Adipocyte (in vitro differentiated cells): ENCODE data around the gene RCC2.

Source experiments
- DNase-seq: peaks from one replicate; pipeline ENCODE4 v3.0.0-alpha.2; 2015; ENCODE audit warnings: low read depth
- H3K27me3 ChIP-seq: replicated peaks from 2 replicates; pipeline ENCODE4 v1.7.0; 2013; ENCODE audit warnings: mild to moderate bottlenecking, low read length, moderate library complexity; ENCODE audit not compliant: control insufficient read depth, insufficient read depth
- H3K36me3 ChIP-seq: 2 replicates; pipeline ENCODE4 v1.7.0; 2013; ENCODE audit warnings: low read length, mild to moderate bottlenecking, moderate library complexity; ENCODE audit not compliant: control insufficient read depth, insufficient read depth, severe bottlenecking
- H3K4me1 ChIP-seq: 2 replicates; pipeline ENCODE4 v1.7.0; 2013; ENCODE audit warnings: mild to moderate bottlenecking, low read length, moderate library complexity; ENCODE audit not compliant: control insufficient read depth, insufficient read depth
- H3K4me3 ChIP-seq: 2 replicates; pipeline ENCODE4 v1.7.0; 2013; ENCODE audit warnings: mild to moderate bottlenecking, low read length, moderate library complexity
- H3K9ac ChIP-seq: 2 replicates; pipeline ENCODE4 v1.7.0; 2013; ENCODE audit warnings: mild to moderate bottlenecking, low read length, moderate library complexity
- H3K9me3 ChIP-seq: 2 replicates; pipeline ENCODE4 v1.7.0; 2013; ENCODE audit warnings: mild to moderate bottlenecking, low read length, moderate library complexity; ENCODE audit not compliant: control insufficient read depth

The RCC2 gene

DNA sequence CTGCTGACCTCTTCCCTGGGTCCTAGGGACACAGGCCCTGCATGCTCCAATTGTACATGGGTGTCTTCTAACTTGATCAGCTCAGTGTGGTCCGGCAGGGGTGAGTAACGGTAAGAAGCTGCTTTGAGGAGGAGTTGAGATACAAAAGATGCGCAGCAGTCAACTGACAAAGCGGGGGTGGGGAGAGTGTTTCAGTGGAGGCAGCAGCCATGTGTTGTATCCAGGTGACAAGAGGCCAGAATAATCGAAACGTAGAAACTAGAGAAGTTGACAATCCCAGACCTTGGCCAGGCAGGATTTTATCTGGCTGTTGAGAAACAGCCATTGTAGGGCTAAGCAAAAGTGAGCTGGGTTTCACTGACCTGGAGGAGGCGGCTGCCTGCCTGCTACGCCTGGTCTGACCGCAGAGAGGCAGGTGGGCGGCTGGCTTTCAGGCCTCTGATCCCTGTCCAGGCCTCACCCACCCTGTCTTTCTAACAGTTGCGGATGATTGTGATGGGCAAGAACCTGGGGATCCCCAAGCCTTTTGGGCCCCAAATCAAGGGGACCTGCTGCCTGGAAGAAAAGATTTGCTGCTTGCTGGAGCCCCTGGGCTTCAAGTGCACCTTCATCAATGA lies 38.6 kb downstream of the RCC2 start:
- Histone ChIP-seq H3K27me3 (peaks cover 19% of the 10 kb centered on the region), H3K4me1 (no peaks in the 10 kb centered on the region), H3K36me3 (no peaks in the 10 kb centered on the region), H3K4me3 (no peak overlapping the region), H3K9me3 (no peaks in the 10 kb centered on the region), H3K9ac (no peak overlapping the region)
- DNase-seq: no peak

DNA sequence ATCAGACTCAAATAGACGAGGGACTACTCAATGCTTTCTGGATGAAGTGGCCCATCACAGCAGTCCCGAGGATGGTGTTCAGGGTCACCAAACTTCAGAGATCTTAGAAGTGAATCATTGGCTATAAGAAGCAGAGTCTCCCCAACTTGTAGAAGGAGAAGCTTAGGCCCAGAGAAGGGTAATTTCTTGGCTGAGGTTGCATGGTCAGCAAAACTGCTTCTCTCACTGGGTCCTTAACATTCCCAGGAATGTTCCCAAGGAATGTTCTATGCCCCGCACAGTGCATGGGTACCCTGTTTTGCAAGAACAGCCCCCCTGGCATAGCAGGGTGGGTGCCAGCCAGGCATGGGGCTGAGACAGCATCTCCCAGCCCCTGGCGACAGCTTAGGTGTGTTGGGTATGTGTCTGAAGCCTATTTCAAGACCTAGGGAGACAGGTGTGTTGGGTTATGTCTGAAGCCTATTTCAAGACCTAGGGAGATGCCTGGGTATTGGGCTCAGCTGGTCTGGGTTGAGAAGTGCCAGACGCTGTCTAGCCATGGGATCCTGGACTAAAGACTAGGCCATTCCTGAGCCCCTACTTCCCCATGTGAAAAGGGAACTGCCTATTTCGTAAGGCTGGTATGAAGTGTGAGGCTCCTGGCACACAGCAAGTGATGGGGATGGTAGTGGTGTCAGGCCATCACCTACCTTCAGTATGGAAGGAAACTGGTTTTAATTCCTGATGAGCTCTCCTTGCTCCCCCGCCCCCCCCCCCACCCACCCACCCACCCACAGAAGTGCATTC lies 41.4 kb downstream of the RCC2 start:
- Histone ChIP-seq H3K36me3 (no peaks in the 10 kb centered on the region), H3K4me3 (no peak overlapping the region), H3K4me1 (no peaks in the 10 kb centered on the region), H3K27me3 (peaks cover 33% of the 10 kb centered on the region), H3K9ac (no peak overlapping the region), H3K9me3 (no peaks in the 10 kb centered on the region)
- DNase-seq: no peak

DNA sequence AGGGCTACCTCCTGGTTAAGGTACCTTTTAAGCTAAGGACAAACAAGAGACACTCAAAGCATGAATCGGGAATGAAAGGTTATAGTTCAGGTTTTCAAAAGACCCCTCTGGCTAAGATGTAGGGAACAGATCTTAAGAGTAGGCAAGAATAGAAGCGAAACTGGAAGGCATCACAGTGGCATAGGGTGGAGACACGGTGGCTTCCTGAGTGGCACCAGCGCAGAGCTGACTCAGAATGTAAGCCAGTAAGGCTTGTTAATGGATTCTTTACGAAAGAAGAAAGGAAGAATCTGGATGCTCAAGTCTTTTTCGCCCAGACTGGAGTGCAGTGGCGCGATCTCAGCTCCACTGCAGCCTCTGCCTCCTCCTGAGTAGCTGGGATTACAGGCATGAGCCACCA lies 46.2 kb downstream of the RCC2 start:
- Histone ChIP-seq H3K9ac (no peak overlapping the region), H3K4me3 (no peak overlapping the region), H3K4me1 (peaks cover 6% of the 10 kb centered on the region), H3K9me3 (no peaks in the 10 kb centered on the region), H3K36me3 (no peaks in the 10 kb centered on the region), H3K27me3 (peaks cover 61% of the 10 kb centered on the region)
- no peak for DNase-seq

DNA sequence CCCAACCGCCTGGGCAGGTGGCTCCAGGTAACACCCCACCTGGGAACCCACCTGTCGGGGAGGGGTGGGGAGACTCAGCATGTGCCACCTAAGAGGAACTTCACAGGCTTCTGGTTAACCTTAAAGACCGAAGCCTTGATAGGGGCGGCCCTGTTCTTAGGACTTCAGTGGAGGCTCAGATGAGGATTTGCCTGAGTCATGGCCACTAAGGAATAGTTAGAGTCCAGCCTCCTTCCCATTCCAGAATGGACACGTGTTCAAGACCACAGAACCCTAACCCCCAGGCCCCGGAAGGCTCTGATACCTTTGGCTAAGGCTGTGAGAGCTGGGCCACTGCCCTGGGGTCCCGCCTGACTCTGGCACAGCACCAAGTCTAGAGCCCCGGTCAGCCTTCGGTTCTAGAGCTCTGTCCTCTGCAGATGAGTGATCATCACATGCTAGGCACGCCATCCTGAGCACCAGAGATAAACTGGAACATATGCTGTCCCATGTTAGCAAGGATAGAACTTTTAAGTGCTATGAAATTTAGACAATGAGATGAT lies 47.2 kb downstream of the RCC2 start:
- H3K4me3 ChIP-seq: no peak overlapping the region
- H3K9me3 ChIP-seq: no peaks in the 10 kb centered on the region
- H3K9ac ChIP-seq: no peak overlapping the region
- no peaks in the 10 kb centered on the region for H3K36me3 ChIP-seq
- DNase-seq: no peak
- peaks cover 6% of the 10 kb centered on the region for H3K4me1 ChIP-seq
- H3K27me3 ChIP-seq: peaks cover 56% of the 10 kb centered on the region

DNA sequence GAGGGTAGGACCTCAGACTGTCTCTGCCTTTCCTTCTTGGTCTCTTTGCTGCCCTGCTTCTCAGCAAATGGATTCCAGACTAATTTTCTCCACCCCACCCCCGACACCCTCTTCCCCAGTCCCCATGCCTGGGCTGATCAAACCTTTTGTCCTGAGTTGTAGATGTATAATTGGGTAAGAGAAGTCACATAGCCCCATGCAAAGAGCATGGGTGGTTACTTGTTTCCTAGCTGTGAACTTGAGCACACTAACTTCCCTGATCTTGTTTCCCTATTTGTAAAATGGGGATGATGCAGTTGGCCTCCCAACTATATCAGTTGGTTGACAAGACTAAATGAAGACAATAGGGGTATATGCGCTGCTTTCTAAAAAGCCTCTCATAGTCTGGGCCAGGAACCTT lies 58.3 kb downstream of the RCC2 start:
- Histone ChIP-seq H3K4me1 (no peaks in the 10 kb centered on the region), H3K4me3 (no peak overlapping the region), H3K9ac (no peak overlapping the region), H3K9me3 (peaks cover 2% of the 10 kb centered on the region), H3K36me3 (no peaks in the 10 kb centered on the region), H3K27me3 (peaks cover 53% of the 10 kb centered on the region)
- DNase-seq: no peak

DNA sequence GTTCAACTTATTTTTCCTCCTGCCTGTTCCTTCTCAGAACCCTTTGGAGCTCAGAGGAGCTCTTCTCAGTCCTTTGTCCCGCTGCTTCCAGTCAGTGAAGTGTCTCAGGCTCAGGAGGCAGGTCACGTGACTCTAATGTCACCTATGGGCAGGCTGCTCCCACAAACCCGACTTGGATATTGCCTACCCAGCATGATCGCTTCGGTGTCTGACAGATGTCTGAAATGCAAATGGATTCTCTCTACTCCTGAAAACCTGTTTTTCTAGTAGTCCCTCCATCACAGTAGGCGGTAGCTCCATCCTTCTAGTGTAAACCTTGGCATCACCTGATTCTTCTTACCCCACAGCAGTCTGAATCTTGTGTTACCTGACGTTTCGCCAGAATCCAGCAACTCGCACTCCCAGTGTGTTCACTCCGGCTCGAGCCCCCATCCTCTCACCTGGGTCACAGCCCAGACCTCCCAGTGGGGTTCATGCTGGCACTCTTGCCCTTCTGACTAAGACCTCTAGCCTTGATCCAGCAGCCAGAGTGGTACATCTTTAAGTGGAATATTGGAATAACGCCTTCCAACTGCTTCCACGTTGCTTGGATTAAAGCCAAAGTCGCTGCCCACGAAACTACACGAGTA lies 62.0 kb downstream of the RCC2 start:
- no peak for DNase-seq
- H3K4me3 ChIP-seq: no peak overlapping the region

DNA sequence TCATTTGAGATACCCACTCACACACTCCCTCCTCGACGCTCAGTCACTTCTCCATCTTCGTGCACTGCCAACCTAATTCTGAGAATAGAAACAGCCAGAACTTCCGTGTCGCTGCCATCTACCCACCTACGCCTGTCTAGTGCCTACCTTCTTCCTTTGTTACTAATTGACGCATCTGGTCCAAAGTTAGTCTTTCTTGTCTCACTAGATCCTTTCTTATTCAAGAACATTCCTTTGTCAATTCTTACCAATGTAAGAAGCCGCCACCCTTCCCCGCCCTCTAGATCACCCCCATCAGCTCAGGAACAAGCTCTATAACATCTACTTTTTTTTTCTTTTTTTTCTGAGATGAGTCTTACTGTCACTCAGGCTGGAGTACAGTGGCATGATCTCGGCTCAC lies 63.8 kb downstream of the RCC2 start:
- Histone ChIP-seq H3K9me3 (no peaks in the 10 kb centered on the region), H3K4me3 (no peak overlapping the region), H3K36me3 (no peaks in the 10 kb centered on the region), H3K9ac (no peak overlapping the region), H3K4me1 (no peaks in the 10 kb centered on the region), H3K27me3 (peaks cover 47% of the 10 kb centered on the region)
- no peak for DNase-seq

More for the DNA sequence above, 62.0 kb downstream of the RCC2 start:
- Histone ChIP-seq H3K9me3 (peaks cover 2% of the 10 kb centered on the region), H3K27me3 (peaks cover 37% of the 10 kb centered on the region), H3K36me3 (no peaks in the 10 kb centered on the region), H3K9ac (no peak overlapping the region), H3K4me1 (no peaks in the 10 kb centered on the region)

DNA sequence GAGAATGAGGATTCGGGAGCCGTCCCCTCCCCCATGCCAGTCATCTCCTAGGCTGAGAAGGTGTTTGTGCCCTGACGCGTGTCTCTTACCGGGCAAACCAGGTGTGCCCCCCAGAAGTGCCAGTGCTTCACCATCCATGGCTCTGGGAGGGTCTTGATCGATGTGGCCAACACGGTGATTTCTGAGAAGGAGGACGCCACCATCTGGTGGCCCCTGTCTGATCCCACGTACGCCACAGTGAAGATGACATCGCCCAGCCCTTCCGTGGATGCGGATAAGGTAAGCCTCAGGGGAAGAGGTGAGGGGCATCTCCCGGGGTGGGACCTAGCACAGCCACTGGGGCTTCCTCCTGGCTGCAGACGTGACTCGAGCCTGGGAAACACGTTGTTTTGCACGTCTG lies 66.5 kb downstream of the RCC2 start:
- DNase-seq: no peak
- no peaks in the 10 kb centered on the region for H3K4me1 ChIP-seq
- no peaks in the 10 kb centered on the region for H3K36me3 ChIP-seq
- H3K27me3 ChIP-seq: peaks cover 50% of the 10 kb centered on the region
- H3K9ac ChIP-seq: no peak overlapping the region
- H3K4me3 ChIP-seq: no peak overlapping the region
- no peaks in the 10 kb centered on the region for H3K9me3 ChIP-seq

DNA sequence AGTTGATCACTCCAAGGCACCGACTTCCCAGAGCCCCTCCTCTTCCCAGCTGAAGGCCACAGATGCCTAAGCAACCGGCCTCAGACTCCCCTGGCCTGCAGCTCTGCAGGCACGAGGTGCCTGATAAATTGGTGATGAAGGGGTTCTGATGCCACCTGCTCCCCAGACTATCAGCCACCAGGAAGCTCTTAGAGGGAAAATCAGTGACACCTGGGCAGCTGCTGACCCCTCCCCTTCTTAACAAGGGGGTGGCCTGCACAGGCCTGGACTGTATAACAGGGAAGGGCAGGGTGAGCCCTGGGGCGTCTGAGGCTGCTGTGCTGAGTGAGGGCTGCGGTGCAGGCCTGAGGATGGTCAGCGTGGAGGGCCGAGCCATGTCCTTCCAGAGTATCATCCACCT lies 67.6 kb downstream of the RCC2 start, which contains the start of gene PADI6:
Gene PADI6, plus strand, starts transcription at position 301 of the 400 bp plus-strand sequence. Its CDS starts 50 bp downstream, at position 351.
- H3K36me3 ChIP-seq: no peaks in the 10 kb centered on the region
- H3K4me3 ChIP-seq: no peak within 1 kb of the TSS
- H3K4me1 ChIP-seq: no peaks in the 10 kb centered on the region
- H3K9me3 ChIP-seq: no peaks in the 10 kb centered on the region
- H3K27me3 ChIP-seq: peaks cover 53% of the 10 kb centered on the region
- H3K9ac ChIP-seq: no peak within 1 kb of the TSS
- DNase-seq: no peak

DNA sequence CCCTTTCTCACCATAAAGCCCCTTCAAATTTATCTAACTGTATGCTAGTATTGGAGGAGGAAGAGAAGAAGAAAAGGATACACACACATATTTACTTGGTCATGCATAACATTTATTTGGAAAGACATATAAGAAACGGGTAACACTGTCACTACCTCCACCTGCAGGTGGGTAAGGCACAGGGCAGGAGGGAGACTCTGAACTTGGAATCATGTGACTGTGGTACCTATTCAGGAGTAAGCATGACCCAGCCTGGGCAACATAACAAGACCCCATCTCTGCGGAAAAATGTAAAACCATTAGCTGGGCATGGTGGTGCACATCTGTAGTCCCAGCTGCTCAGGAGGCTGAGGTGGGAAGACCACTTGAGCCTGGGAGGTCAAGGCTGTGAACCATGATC lies 68.9 kb downstream of the RCC2 start:
- Histone ChIP-seq H3K9me3 (no peaks in the 10 kb centered on the region), H3K36me3 (no peaks in the 10 kb centered on the region), H3K9ac (no peak overlapping the region), H3K4me1 (no peaks in the 10 kb centered on the region), H3K4me3 (no peak overlapping the region), H3K27me3 (peaks cover 58% of the 10 kb centered on the region)
- no peak for DNase-seq

DNA sequence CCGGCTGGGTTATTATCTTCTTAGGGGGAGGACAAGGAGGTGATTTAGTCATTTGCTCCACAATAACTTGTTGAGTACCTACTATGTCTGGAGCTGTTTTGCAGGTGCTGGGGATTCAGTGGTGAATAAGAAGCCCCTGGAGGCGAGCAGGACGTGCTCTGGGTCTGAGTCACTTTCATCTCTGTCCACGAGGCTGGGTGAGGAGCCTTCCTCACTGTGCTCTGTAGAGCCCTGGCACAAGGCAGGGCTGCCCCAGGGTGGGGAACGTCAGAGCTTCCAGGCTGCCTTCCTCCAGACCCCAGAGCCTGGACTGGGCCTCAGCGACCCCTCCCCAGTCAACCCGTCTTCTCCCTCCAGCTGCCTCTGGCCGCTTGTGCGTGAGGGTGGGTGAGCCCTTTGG lies 70.0 kb downstream of the RCC2 start:
- no peak overlapping the region for H3K9ac ChIP-seq
- no peaks in the 10 kb centered on the region for H3K4me1 ChIP-seq
- peak; percentile 23 for DNase-seq
- no peak overlapping the region for H3K4me3 ChIP-seq
- no peaks in the 10 kb centered on the region for H3K36me3 ChIP-seq
- H3K27me3 ChIP-seq: peaks cover 51% of the 10 kb centered on the region
- H3K9me3 ChIP-seq: peaks cover 2% of the 10 kb centered on the region
